Measurements from ENCODE around the gene GLS. TPM values are rescaled to one million over a fixed set of nuclear protein-coding genes. Genes with fewer than 3 reads are reported as not detected.

The GLS gene
- total and polyA plus RNA-seq, 7 donors, result 6.9 to 30.6 (median 26.7) TPM

DNA sequence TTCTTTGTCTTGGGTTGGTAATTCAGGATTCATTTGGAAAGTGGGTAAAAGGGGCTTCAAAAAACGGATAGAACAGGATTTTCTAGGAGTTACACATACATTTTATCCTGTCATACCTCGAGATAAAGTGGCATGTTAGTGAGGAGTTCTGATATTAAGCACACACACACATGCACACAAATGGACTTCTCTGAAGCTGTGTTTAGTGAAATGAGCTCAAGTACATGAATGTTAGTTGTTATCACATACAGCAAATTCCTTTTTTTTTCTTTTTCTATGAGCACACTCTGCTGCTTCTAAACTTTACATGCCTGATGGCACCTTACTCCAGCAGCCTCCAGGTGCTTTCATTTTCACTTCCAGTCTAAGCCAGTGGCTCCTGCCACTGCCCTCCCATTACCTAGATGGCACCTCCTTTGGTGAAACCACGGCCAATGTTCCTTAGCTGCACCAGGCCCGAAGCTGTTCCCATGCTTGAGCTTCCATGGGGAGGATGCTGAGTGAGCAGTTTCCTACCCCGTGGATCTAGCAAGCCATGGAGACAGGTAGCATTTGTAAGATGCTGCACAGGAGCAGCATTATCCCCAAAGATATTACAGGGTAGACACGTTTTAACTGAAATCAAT is 83.7 kb downstream of the GLS start:
- DNase-seq, result no peak
- no peak overlapping the region for H3K27ac ChIP-seq
- no peak for ATAC-seq
- 83 to 90% (median 86%) methylated on average over 6 of the region's 6 CpGs for WGBS, 3 donors
- TF ChIP-seq, protein P1, sequence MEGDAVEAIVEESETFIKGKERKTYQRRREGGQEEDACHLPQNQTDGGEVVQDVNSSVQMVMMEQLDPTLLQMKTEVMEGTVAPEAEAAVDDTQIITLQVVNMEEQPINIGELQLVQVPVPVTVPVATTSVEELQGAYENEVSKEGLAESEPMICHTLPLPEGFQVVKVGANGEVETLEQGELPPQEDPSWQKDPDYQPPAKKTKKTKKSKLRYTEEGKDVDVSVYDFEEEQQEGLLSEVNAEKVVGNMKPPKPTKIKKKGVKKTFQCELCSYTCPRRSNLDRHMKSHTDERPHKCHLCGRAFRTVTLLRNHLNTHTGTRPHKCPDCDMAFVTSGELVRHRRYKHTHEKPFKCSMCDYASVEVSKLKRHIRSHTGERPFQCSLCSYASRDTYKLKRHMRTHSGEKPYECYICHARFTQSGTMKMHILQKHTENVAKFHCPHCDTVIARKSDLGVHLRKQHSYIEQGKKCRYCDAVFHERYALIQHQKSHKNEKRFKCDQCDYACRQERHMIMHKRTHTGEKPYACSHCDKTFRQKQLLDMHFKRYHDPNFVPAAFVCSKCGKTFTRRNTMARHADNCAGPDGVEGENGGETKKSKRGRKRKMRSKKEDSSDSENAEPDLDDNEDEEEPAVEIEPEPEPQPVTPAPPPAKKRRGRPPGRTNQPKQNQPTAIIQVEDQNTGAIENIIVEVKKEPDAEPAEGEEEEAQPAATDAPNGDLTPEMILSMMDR (IDR thresholded peaks at IDR 0.05), result no peak
- no peaks in the 10 kb centered on the region for H3K27me3 ChIP-seq (ENCODE audit: insufficient read depth in 3 of 3, low read length in 2 of 3)
- peaks cover 4 to 90% of the 10 kb centered on the region in 2 donors for H3K36me3 ChIP-seq (ENCODE audit: insufficient read depth in 1 of 2, low read depth in 1 of 2)
- no peaks in the 10 kb centered on the region for H3K9me3 ChIP-seq
- H3K4me3 ChIP-seq, result no peak overlapping the region
- H3K4me1 ChIP-seq, result peaks cover 4% of the 10 kb centered on the region
- intact Hi-C loops (cut with DNase I), result no loop called here

DNA sequence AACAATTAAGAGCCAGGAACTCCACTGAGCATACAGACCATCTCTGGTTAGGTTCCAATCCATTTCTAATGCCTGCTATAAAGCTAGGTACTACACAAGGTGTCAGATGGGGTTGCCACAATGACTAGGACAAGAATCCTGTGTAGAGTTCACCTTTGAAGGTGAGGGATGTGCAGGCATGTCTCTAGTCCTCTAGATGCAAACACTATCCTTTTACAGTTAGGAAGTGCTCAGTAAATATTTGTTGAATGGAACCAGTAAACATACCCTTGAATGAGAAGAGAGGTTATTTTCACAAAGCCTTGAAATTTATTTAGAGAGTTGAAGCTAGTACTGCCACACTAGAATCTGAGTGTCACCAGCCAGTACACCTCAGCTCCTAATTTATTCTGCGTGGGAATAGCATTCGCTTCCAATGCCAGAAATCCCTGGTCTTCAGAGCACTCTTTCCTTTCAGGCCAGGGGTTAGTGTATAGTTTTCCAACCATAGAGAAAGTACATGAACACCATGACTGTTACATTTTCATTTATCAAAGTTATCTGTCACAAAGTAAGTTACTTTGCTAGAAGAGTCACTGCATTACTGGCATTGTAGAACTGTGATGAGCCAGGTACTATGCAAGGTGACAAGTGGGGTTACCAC is 85.1 kb downstream of the GLS start:
- Histone ChIP-seq H3K9me3 (no peaks in the 10 kb centered on the region), H3K4me3 (no peak overlapping the region), H3K27me3 (ENCODE audit: insufficient read depth in 3 of 3, low read length in 2 of 3) (no peaks in the 10 kb centered on the region), H3K36me3 (ENCODE audit: insufficient read depth in 1 of 2, low read depth in 1 of 2) (peaks cover 12 to 95% of the 10 kb centered on the region in 2 donors), H3K4me1 (peaks cover 4% of the 10 kb centered on the region), H3K27ac (no peak overlapping the region)
- TF ChIP-seq, protein P1 (IDR thresholded peaks at IDR 0.05), result no peak
- DNase-seq (no peak), ATAC-seq (no peak)
- WGBS, 3 donors, result 88 to 92% (median 90%) methylated on average over 2 of the region's 2 CpGs
- intact Hi-C loops (cut with DNase I), result no loop called here

DNA sequence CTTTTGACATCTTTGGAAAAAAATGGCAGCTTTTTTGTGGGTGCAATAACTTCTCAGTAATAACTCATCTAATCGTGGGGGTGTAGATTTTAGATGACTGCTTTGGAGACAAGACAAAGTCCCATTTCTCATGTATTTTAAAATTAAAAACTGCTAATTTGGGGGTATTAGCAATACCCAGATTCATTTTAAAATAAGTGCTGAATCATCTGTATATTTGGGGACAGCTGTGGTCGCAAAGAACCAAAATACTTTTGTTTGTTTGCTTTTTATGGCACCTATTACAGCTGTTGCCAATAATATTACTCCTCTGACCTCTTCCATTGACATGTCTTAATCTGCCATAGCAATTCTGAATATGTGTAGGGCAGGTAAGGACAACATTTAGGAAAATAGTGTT is 87.9 kb downstream of the GLS start:
- no peak overlapping the region for H3K27ac ChIP-seq
- TF ChIP-seq, protein P1 (IDR thresholded peaks at IDR 0.05), result no peak
- H3K4me3 ChIP-seq, result no peak overlapping the region
- no peaks in the 10 kb centered on the region for H3K9me3 ChIP-seq
- H3K36me3 ChIP-seq (ENCODE audit: insufficient read depth in 1 of 2, low read depth in 1 of 2), result peaks cover 26 to 95% of the 10 kb centered on the region in 2 donors
- intact Hi-C loops (cut with DNase I), result no loop called here
- DNase-seq, result no peak
- ATAC-seq, result no peak
- no peaks in the 10 kb centered on the region for H3K27me3 ChIP-seq (ENCODE audit: insufficient read depth in 3 of 3, low read length in 2 of 3)
- H3K4me1 ChIP-seq, result no peaks in the 10 kb centered on the region
- WGBS, 3 donors, result 90 to 92% (median 91%) methylated on average over 2 of the region's 2 CpGs

DNA sequence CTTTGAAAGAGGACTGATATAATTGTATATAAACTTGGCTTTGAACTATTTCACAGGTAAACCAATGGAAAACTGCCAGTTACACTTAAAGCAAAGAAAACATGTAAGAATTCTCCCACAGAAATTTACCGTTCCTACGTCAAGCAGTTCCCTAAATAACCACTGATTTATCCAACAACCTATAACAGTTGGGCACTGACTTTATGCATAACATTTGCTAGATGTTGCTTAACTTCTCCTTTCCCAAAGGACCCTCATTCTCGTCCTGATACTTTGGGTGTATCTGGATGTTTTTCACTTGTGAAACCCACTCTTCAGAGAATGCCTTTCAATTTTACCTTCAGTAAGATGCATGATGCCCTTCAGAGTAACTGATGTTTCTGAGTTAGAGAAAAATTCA is 89.5 kb downstream of the GLS start:
- H3K4me3 ChIP-seq, result no peak overlapping the region
- 80 to 93% (median 87%) methylated on average over 3 of the region's 3 CpGs for WGBS, 3 donors
- ATAC-seq (no peak), DNase-seq (no peak)
- TF ChIP-seq, protein P1 (IDR thresholded peaks at IDR 0.05), result no peak
- intact Hi-C loops (cut with DNase I), result loop anchor here in 1 of 2 donors (10.0 kb wide), 1 partner anchor 1505 kb away; no protein-coding TSS in a partner anchor
- H3K4me1 ChIP-seq, result no peaks in the 10 kb centered on the region
- H3K27ac ChIP-seq, result no peak overlapping the region
- no peaks in the 10 kb centered on the region for H3K9me3 ChIP-seq
- no peaks in the 10 kb centered on the region for H3K27me3 ChIP-seq (ENCODE audit: insufficient read depth in 3 of 3, low read length in 2 of 3)
- peaks cover 33 to 95% of the 10 kb centered on the region in 2 donors for H3K36me3 ChIP-seq (ENCODE audit: insufficient read depth in 1 of 2, low read depth in 1 of 2)

Measured in psoas muscle (tissue), 8 donors.